Suprapubic skin (tissue), 3 donors: Measurements from ENCODE around the gene AK3.

Experiments
- POLR2A ChIP-seq, 2 donors: fragments of 450-650 bp; IDR thresholded peaks; one replicate each; pipeline ENCODE4 v1.6.1; 2017; ENCODE audit warnings: antibody characterized with exemption in 2 of 2, mild to moderate bottlenecking in 2 of 2, moderate library complexity in 2 of 2
- TF ChIP-seq, protein P1 (sequence below), 2 donors: fragments of 200-600 bp in 1 of 2; fragments of 450-650 bp in 1 of 2; sonication (generic) in 1 of 2; IDR thresholded peaks; one replicate each; pipeline ENCODE4 v1.5.1; 2016 to 2019; ENCODE audit warnings: antibody characterized with exemption in 2 of 2, mild to moderate bottlenecking in 1 of 2, moderate library complexity in 1 of 2

DNA sequence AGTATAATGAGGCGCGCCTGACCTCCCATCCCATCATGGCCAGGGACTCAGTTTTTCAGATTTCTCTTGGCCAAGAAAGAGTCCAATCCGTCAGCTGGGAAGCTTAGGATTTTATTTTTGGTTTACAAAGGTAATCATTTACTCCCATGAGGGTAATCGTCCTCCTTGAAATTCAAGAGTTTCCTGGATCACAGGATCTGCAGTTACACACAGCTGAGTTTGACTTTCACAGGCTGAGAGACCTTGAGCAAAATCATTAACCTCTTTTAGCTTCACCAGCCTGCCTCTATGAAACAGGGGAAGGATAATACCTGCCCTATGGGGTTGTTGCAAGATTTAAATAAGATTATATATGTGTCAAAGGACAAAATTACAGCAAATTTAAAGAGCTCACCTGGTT, 15.4 kb upstream of the AK3 start:
- no peak for TF ChIP-seq POLR2A (IDR thresholded peaks at IDR 0.05)
- TF ChIP-seq, protein P1, sequence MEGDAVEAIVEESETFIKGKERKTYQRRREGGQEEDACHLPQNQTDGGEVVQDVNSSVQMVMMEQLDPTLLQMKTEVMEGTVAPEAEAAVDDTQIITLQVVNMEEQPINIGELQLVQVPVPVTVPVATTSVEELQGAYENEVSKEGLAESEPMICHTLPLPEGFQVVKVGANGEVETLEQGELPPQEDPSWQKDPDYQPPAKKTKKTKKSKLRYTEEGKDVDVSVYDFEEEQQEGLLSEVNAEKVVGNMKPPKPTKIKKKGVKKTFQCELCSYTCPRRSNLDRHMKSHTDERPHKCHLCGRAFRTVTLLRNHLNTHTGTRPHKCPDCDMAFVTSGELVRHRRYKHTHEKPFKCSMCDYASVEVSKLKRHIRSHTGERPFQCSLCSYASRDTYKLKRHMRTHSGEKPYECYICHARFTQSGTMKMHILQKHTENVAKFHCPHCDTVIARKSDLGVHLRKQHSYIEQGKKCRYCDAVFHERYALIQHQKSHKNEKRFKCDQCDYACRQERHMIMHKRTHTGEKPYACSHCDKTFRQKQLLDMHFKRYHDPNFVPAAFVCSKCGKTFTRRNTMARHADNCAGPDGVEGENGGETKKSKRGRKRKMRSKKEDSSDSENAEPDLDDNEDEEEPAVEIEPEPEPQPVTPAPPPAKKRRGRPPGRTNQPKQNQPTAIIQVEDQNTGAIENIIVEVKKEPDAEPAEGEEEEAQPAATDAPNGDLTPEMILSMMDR (IDR thresholded peaks at IDR 0.05), result no peak
